GM12872 (cell line): ENCODE measurements around the gene CALML5.

ENCODE experiments used
- TF ChIP-seq, protein P1 (sequence below): IDR thresholded peaks from 3 replicates; pipeline ENCODE4 v1.5.1; 2011; ENCODE audit warnings: low read depth, mild to moderate bottlenecking, low read length, moderate library complexity; ENCODE audit not compliant: insufficient read depth

The CALML5 gene

DNA sequence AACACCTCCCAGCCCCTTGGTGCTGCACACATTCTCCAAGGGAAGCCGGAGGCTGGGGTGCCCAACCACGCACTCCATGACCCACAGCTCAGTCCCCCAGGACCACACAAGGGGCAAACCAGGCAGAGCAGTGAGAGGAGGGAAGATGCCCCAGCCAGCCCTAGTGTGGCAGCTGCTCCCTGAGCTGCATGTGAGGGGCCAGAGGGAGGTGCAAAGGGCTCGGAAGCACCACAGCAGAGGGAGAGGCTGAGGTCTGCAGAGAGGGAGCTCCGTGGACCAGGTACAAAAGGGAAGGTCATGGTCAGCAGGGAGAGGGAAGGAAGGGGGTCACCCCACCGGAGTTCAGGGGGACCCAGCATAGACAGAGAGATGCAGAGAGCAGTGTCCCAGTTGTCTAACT lies 1.5 kb upstream of the CALML5 start:
- TF ChIP-seq, protein P1, sequence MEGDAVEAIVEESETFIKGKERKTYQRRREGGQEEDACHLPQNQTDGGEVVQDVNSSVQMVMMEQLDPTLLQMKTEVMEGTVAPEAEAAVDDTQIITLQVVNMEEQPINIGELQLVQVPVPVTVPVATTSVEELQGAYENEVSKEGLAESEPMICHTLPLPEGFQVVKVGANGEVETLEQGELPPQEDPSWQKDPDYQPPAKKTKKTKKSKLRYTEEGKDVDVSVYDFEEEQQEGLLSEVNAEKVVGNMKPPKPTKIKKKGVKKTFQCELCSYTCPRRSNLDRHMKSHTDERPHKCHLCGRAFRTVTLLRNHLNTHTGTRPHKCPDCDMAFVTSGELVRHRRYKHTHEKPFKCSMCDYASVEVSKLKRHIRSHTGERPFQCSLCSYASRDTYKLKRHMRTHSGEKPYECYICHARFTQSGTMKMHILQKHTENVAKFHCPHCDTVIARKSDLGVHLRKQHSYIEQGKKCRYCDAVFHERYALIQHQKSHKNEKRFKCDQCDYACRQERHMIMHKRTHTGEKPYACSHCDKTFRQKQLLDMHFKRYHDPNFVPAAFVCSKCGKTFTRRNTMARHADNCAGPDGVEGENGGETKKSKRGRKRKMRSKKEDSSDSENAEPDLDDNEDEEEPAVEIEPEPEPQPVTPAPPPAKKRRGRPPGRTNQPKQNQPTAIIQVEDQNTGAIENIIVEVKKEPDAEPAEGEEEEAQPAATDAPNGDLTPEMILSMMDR = no peak

DNA sequence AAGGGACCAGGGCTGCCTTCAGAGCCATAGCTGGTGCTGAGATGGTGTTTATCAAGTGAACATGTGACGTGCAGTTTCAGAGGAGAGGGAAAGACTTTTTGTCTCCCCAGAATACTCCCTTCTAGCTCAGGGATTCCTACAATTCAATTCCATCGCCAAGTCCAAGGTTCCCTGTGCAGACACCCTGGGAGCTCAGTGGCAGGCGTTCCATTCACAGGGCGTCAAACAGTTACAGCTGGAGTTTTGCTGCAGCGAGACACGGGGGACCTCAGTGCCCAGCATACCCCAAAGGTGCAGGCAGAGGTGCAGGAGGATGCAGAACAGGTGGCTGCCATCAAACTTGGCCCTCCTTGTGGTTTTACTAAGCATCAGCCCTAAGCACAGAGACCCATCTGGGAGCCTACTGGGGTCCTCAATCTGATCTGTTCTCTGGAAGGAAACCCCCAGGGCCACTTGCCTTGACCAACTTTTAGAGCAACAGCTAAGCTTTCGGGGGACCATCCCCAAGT lies 846 bp upstream of the CALML5 start:
- TF ChIP-seq, protein P1 = no peak

DNA sequence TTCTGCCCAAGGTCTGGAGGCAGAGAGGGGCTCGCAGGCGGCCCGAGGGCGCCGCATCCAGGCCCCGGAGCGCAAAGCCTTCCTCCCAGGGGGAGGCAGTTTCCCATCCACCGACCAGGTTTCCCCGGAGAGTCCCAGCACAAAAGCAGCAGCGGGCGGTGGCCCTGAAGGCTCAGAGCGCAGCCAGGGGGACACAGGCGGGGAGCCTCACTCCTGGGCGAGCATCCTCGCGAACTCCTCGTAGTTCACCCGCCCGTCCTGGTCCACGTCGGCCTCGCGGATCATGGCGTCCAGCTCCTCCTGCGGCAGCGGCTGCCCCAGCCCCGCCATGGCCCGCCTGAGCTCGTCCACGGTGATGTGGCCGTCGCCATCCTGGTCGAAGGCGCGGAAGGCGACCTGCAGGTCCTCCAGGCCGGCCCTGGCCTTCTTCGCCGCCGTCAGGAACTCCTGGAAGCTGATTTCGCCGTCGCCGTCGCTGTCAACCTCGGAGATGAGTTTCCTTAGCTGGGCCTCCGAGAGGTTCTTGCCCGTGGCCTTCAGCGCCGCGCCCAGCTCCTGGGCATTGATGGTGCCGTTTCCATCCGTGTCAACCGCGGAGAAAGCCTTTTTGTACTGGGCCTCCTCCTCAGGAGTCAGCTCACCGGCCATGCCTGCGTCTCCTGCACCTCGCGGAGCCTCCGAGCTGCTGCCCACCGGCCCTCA lies 428 bp downstream of the CALML5 start:
- TF ChIP-seq, protein P1 = no peak

DNA sequence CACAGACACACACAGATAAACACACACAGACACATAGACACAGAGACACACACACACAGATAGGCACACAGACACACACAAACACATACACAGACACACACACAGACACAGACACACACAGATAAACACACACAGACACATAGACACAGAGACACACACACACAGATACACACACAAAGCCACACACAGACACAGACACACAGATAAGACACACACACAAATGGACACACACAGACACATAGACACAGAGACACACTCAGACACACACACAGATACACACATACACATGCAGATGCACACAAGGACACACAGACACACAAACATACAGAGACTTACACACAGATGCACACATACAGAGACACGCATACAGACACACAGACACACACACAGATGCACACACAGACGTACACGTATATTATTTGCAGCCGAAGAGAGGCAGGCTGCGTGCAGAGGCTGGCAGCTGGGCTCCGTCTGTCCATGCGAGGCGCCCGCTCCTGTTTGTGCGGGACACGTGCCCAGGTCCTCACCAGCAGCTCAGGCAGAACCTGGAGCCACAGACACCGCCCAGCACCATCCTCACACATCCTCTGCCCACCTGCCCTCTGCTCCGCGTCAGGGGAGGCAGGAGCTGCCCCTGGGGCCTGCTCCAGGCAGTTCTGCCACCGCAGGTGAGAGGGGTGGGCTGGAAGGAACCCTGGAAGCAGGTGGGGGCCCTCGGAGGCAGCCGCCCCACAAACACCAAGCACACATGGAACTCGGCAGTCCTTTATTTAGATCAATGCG lies 1.2 kb downstream of the CALML5 start:
- TF ChIP-seq, protein P1 = no peak

DNA sequence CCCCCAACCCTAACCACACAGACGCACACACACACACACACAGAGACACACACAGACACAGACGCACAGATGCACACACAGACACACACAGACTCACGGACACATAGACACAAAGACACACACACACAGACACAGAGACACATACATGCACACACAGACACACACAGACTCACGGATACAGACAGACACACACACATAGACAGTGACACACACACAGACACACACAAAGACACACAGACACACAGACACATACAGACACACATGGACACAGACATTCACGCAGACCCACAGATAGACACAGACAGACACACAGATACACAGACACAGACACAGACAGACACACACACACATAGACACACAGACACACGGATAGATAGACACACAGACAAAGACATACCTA lies 2.1 kb downstream of the CALML5 start:
- TF ChIP-seq, protein P1 = no peak

DNA sequence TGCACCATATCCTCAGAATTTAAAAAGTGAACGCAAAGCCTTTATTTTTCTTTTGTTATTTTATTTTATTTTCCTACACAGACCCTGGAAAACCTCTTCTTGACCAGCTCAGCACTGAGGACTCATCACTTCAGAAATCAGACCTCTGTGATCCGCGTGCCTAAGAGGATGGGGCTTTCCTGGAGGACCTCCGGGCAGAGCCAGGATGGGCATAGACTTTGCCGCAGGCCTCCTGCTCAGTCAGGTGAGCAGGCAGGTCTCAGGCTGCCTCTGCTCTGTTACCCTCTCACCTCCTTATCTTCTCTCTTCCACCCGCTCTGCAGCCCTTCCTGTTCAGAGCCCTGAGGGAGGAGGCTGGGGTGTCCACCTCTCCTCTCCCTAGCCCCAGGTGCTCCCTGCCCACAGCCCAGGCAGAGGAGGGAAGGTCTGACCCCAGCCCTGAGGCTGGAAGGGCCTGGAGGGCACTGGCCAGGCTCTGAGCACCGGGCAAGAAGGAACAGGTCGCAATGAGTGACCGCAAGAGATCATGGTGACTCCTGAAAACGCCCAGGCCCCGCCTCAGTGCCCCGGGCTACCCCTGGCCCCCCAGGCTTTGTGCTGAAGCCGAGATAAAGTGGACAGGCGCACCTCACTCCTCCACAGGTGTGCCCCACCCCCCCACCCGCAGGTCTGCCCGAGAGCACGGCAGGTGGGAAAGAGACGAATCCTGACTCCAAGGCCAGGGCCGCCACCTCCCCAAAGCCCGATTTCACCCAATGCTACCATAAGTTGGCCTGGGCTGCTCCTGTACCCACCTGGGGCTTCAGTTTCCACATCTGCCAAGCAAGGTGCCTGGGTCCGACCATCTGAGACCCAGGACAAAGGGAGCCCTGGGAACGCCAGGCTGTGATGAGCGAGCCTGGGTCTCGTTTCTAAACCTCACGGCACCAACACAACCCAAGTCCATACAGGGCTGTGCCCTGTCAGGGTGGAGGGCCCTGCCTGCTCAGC lies 2.8 kb downstream of the CALML5 start:
- TF ChIP-seq, protein P1 = no peak
